ENCODE measurements around the gene ZNF407.

DNA sequence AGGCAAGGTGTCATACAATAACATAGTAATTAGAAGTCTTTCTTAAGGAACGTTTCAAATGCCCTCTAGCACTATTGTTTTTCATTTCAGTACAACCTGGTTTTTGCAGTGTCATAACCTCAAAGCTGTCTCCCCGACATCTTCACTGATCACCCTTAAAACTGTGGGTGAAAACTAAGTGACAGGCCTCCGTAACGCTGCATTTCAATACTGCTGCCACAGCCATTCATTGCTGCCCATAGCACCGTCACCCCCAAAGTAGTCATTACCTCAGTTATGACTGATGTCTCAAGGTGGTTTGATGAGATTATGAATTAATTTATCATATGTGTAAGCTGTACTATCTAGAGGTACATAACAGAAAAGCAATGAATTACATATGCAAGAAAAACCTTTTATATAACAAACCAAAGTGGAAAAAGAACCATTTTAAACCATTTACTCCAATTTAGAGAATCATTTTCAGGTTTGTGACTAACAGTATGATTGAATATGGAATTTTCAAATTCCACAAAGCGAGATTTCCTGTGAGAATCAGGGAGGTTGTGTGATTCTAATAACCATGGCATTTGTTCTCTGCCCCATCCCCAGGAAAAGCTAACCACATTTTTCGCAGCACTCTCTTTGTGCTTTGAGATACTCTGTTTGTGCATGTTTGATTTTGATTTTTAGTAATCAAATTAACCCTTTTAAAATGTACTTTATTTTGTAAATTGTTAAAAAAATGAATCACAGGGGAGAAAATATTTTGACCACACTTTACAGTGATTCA lies 348.3 kb downstream of the ZNF407 start:
- TF ChIP-seq, protein P1, sequence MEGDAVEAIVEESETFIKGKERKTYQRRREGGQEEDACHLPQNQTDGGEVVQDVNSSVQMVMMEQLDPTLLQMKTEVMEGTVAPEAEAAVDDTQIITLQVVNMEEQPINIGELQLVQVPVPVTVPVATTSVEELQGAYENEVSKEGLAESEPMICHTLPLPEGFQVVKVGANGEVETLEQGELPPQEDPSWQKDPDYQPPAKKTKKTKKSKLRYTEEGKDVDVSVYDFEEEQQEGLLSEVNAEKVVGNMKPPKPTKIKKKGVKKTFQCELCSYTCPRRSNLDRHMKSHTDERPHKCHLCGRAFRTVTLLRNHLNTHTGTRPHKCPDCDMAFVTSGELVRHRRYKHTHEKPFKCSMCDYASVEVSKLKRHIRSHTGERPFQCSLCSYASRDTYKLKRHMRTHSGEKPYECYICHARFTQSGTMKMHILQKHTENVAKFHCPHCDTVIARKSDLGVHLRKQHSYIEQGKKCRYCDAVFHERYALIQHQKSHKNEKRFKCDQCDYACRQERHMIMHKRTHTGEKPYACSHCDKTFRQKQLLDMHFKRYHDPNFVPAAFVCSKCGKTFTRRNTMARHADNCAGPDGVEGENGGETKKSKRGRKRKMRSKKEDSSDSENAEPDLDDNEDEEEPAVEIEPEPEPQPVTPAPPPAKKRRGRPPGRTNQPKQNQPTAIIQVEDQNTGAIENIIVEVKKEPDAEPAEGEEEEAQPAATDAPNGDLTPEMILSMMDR (IDR thresholded peaks at IDR 0.05), result no peak
- no peak for TF ChIP-seq POLR2A (IDR thresholded peaks at IDR 0.05)

Measured in stomach (tissue), 4 donors.